Astrocyte (in vitro differentiated cells and primary cell): ENCODE measurements around the gene PPP1R15A. TPM values are rescaled to one million over a fixed set of nuclear protein-coding genes. Genes with fewer than 3 reads are reported as not detected.
"Not testable (repeated sequence)": the region's sequence is repeated elsewhere in the genome, so short reads cannot be mapped to it uniquely, and the experiment has no call there.

ENCODE experiments used
- DNase-seq: peaks from one replicate; pipeline ENCODE4 v3.0.0-alpha.2; 2010; ENCODE audit warnings: low read depth
- FAIRE-seq: peaks from 2 replicates; lab custom pipeline; 2011; peaks lifted over from hg19 to GRCh38; lab: Jason Lieb, UNC
- H2AFZ ChIP-seq: 2 replicates; pipeline ENCODE4 v1.6.0; 2012; ENCODE audit warnings: low read depth, low read length, inconsistent platforms
- H3K27ac ChIP-seq: 2 replicates; pipeline ENCODE4 v1.5.1; 2011; ENCODE audit warnings: low read depth, low read length, inconsistent platforms
- H3K27me3 ChIP-seq: 2 replicates; pipeline ENCODE4 v1.6.0; 2011; ENCODE audit warnings: low read length, inconsistent platforms; ENCODE audit not compliant: insufficient read depth
- H3K36me3 ChIP-seq: 2 replicates; pipeline ENCODE4 v1.5.1; 2011; ENCODE audit warnings: low read length, inconsistent platforms; ENCODE audit not compliant: insufficient read depth
- H3K4me1 ChIP-seq: 2 replicates; pipeline ENCODE4 v1.5.1; 2011; ENCODE audit warnings: low read length, inconsistent platforms; ENCODE audit not compliant: insufficient read depth
- H3K4me2 ChIP-seq: 2 replicates; pipeline ENCODE4 v1.6.0; 2012; ENCODE audit warnings: low read length, inconsistent platforms
- H3K4me3 ChIP-seq: 2 replicates; pipeline ENCODE4 v1.5.1; 2011; ENCODE audit warnings: low read depth, mild to moderate bottlenecking, low read length, inconsistent platforms; ENCODE audit not compliant: insufficient read depth
- H3K79me2 ChIP-seq: 2 replicates; pipeline ENCODE4 v1.6.0; 2012; ENCODE audit warnings: mild to moderate bottlenecking, low read length, inconsistent platforms; ENCODE audit not compliant: insufficient read depth
- H3K9ac ChIP-seq: 2 replicates; pipeline ENCODE4 v1.6.0; 2012; ENCODE audit warnings: mild to moderate bottlenecking, low read length, inconsistent platforms
- H3K9me3 ChIP-seq: 2 replicates; pipeline ENCODE4 v1.5.1; 2012; ENCODE audit warnings: low read depth, mild to moderate bottlenecking, low read length, inconsistent platforms; ENCODE audit not compliant: insufficient read depth
- H4K20me1 ChIP-seq: 2 replicates; pipeline ENCODE4 v1.6.0; 2012; ENCODE audit warnings: low read length, inconsistent platforms; ENCODE audit not compliant: insufficient read depth
- H3K27ac Mint-ChIP-seq: one replicate; pipeline ENCODE4 v1.8.0; 2021; ENCODE audit warnings: mild to moderate bottlenecking, mixed read lengths; ENCODE audit not compliant: unreplicated experiment
- H3K27me3 Mint-ChIP-seq: one replicate; pipeline ENCODE4 v1.8.0; 2021; ENCODE audit warnings: low read depth, mixed read lengths; ENCODE audit not compliant: unreplicated experiment
- H3K36me3 Mint-ChIP-seq: one replicate; pipeline ENCODE4 v1.8.0; 2021; ENCODE audit warnings: low read depth, mixed read lengths; ENCODE audit not compliant: unreplicated experiment
- H3K4me1 Mint-ChIP-seq: one replicate; pipeline ENCODE4 v1.8.0; 2021; ENCODE audit warnings: low read depth, mixed read lengths; ENCODE audit not compliant: unreplicated experiment
- H3K4me3 Mint-ChIP-seq: one replicate; pipeline ENCODE4 v1.8.0; 2021; ENCODE audit warnings: mild to moderate bottlenecking, moderate library complexity, mixed read lengths; ENCODE audit not compliant: unreplicated experiment
- H3K9me3 Mint-ChIP-seq: one replicate; pipeline ENCODE4 v1.8.0; 2021; ENCODE audit warnings: mild to moderate bottlenecking, mixed read lengths; ENCODE audit not compliant: unreplicated experiment
- CTCF ChIP-seq: IDR thresholded peaks from 2 replicates; pipeline ENCODE4 v1.5.1; 2011; ENCODE audit warnings: low read depth, mild to moderate bottlenecking, inconsistent platforms, low read length, moderate library complexity; ENCODE audit not compliant: insufficient read depth
- EZH2 ChIP-seq: IDR thresholded peaks from 2 replicates; pipeline ENCODE4 v1.6.1; 2012; ENCODE audit warnings: mild to moderate bottlenecking, low read length, inconsistent platforms; ENCODE audit not compliant: insufficient read depth
- total RNA-seq: library from RNA; stranded (reverse); gene quantifications from 2 replicates; pipeline ENCODE4 v1.2.1, GENCODE V29; 2021

PPP1R15A gene
- total RNA-seq, 1 donor from 2014 or later, result 53.2 TPM

DNA sequence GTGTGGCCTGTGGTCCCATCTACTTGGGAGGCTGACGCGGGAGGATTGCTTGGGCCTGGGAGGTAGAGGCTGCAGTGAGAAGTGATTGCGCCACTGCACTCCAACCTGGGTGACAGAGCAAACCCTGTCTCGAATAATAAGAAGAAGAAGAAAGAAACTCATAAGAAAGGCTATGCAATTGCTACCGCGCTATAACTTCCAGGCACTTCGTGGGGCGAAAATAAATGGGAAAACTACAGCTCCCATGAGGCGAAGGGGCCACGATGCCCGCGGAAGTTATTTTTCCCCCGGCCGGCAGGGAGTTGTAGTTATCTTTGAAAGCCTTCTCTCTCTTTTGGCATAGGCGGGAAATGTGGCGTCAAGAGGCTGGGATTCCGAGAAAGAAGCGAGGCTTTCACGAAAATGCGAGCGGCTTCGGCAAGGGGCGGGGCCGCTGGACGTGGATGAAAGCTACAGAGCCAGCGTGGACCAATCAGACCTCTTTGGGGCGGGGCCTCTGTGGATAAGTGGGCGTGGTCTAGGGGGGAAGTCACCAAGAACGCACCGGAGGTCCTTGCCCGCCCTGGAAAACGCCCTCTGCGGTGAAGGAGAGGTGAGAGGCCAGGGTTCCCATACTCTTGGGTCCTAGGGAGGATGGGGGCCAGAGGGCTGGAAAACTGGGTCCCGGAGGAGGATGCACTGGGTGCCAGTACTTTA, 27.7 kb downstream of the PPP1R15A start, which contains the start of gene NUCB1:
Gene NUCB1, plus strand, starts transcription at position 532 of the 696 bp plus-strand sequence. CDS start 485 bp downstream, outside the sequence.
- H3K4me1 ChIP-seq, result peaks cover 11% of the 10 kb centered on the region
- no peaks in the 10 kb centered on the region for H3K9me3 ChIP-seq
- H3K4me2 ChIP-seq, result peak within 1 kb of the TSS; percentile 98
- H4K20me1 ChIP-seq, result peaks cover 8% of the 10 kb centered on the region
- peak within 1 kb of the TSS; percentile 73 for H3K27ac ChIP-seq
- peak within 1 kb of the TSS; percentile 90 for H3K9ac ChIP-seq
- peak within 1 kb of the TSS; percentile 83 for H2AFZ ChIP-seq
- peaks cover 3% of the 10 kb centered on the region for H3K36me3 ChIP-seq
- DNase-seq (peak; percentile 93), FAIRE-seq (peak; percentile 17)
- Mint-ChIP-seq H3K9me3 (no peaks in the 10 kb centered on the region), H3K4me1 (peaks cover 6% of the 10 kb centered on the region), H3K27ac (peak within 1 kb of the TSS; percentile 65), H3K27me3 (peaks cover 3% of the 10 kb centered on the region), H3K4me3 (peak within 1 kb of the TSS; percentile 97), H3K36me3 (peaks cover 11% of the 10 kb centered on the region)
- peaks cover 4% of the 10 kb centered on the region for H3K27me3 ChIP-seq
- peak within 1 kb of the TSS; percentile 87 for H3K4me3 ChIP-seq
- TF ChIP-seq EZH2, result no peak
- no peak for TF ChIP-seq CTCF
- peaks cover 27% of the 10 kb centered on the region for H3K79me2 ChIP-seq

DNA sequence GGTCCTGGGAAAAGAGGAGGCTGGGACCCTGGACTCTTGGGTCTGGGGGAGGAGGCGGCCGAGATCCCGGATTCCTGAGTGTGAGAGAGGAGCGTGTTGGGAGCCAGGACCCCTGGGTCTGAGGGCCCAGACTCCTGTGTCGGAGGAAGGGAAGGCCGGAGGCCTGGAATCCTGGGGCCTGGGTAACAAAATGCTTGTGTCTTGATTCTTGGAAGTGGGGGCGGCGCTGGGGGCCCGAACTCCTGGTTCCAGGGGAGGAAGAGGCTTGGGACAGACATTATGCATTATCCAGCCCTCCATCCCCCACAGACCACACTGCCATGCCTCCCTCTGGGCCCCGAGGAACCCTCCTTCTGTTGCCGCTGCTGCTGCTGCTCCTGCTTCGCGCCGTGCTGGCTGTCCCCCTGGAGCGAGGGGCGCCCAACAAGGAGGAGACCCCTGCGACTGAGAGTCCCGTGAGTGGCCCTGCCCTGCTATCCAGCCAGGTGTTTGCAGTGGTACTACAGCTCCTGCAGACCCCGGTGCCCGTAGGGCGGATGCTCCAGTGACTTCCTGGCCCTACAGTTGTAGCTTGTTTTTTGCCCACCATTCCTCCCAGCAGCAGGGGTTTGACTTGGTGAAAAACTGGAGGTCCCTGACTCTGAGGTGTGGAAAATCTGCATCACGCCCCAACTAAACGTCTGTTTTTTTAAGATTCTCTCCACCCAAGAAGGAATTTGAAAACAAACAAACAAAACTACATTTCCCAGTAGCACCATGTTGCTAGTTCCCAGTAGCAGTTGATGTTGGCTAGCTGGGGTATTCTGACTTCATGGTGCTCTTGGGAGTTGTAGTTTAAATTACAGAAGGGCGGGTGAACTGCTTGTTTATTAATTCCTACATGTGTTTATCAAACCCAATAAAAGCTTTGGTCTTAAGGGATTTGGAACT, 28.5 kb downstream of the PPP1R15A start:
- Histone ChIP-seq H3K9ac (peak overlapping the region; percentile 90), H3K4me2 (peak overlapping the region; percentile 98), H3K9me3 (no peaks in the 10 kb centered on the region), H4K20me1 (peaks cover 13% of the 10 kb centered on the region), H3K79me2 (peaks cover 27% of the 10 kb centered on the region), H3K4me3 (peak overlapping the region; percentile 87), H2AFZ (peak overlapping the region; percentile 83), H3K27ac (peak overlapping the region; percentile 73), H3K27me3 (no peaks in the 10 kb centered on the region), H3K36me3 (peaks cover 6% of the 10 kb centered on the region), H3K4me1 (peaks cover 11% of the 10 kb centered on the region)
- H3K4me1 Mint-ChIP-seq, result peaks cover 6% of the 10 kb centered on the region
- H3K9me3 Mint-ChIP-seq, result no peaks in the 10 kb centered on the region
- TF ChIP-seq EZH2 (no peak), CTCF (no peak)
- peak overlapping the region; percentile 97 for H3K4me3 Mint-ChIP-seq
- no peak for FAIRE-seq
- peaks cover 12% of the 10 kb centered on the region for H3K36me3 Mint-ChIP-seq
- H3K27ac Mint-ChIP-seq, result peak overlapping the region; percentile 65
- no peaks in the 10 kb centered on the region for H3K27me3 Mint-ChIP-seq
- DNase-seq, result peak; percentile 17

GRCh38 chr19:48902291-48902690, 30.1 kb downstream of the PPP1R15A start:
- H3K9ac ChIP-seq, H3K9me3 ChIP-seq, H3K27me3 ChIP-seq, H3K27ac ChIP-seq, DNase-seq, H3K27me3 Mint-ChIP-seq, H3K4me1 Mint-ChIP-seq, H3K4me2 ChIP-seq, H3K9me3 Mint-ChIP-seq, H3K36me3 ChIP-seq, H2AFZ ChIP-seq, H3K27ac Mint-ChIP-seq, H3K4me3 ChIP-seq, FAIRE-seq: not testable (repeated sequence)
- peaks cover 27% of the 10 kb centered on the region for H3K79me2 ChIP-seq
- peaks cover 13% of the 10 kb centered on the region for H4K20me1 ChIP-seq
- Mint-ChIP-seq H3K36me3 (peaks cover 16% of the 10 kb centered on the region), H3K4me3 (peak overlapping the region; percentile 45)
- peaks cover 11% of the 10 kb centered on the region for H3K4me1 ChIP-seq

DNA sequence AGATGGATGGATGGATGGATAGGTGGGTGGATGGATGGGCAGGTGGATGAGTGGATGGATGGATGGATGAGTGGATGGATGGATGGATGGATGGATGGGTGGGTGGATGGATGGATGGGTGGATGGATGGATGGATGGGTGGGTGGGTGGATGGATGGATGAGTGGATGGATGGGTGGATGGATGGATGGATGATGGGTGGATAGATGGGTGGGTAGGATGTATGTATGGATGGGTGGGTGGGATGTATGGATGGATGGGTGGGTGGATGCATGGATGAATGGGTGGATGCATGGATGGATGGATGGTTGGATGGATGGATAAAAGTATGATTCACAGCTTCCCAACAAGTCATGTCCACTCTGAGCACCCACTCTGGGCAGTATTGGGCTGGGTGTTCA, 31.6 kb downstream of the PPP1R15A start:
- H3K9me3 ChIP-seq, H3K9me3 Mint-ChIP-seq: not testable (repeated sequence)
- peaks cover 19% of the 10 kb centered on the region for H3K36me3 Mint-ChIP-seq

More for the DNA sequence above, 31.6 kb downstream of the PPP1R15A start:
- H3K27me3 ChIP-seq, H3K27me3 Mint-ChIP-seq, H3K4me3 Mint-ChIP-seq, H2AFZ ChIP-seq, H3K4me2 ChIP-seq, H3K27ac ChIP-seq, H3K9ac ChIP-seq, DNase-seq, H3K4me1 Mint-ChIP-seq, H3K4me3 ChIP-seq, H3K36me3 ChIP-seq, FAIRE-seq, H3K27ac Mint-ChIP-seq: not testable (repeated sequence)
- Histone ChIP-seq H3K4me1 (peaks cover 11% of the 10 kb centered on the region), H4K20me1 (peaks cover 13% of the 10 kb centered on the region), H3K79me2 (peaks cover 27% of the 10 kb centered on the region)
